ENCODE results near the gene FAM234B. TPM values are rescaled to one million over a fixed set of nuclear protein-coding genes. Genes with fewer than 3 reads are reported as not detected.

FAM234B gene
- total RNA-seq, 1 experiment from 2014 or later: 5.5 TPM

DNA sequence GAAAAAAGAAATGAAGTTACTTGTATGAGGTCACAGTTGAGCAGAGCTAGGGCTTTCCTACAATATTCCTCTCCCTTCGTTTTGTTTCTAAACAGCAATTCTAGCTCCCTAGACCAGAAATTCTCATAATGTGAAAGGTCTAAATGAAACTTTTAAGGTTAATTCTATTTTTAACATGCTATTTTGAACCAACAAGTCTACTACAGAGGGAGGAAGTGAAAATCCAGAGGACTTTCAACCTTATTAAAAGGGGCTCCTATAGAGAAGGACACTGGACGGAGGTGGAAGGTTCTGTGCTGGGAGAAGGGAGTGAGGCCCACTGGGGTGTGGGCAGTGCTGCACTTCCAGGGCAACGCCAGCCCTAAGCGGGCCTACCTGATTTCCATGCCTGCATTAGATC, 45.9 kb downstream of the FAM234B start:
- no peak for DNase-seq (ENCODE audit: low read depth)

DNA sequence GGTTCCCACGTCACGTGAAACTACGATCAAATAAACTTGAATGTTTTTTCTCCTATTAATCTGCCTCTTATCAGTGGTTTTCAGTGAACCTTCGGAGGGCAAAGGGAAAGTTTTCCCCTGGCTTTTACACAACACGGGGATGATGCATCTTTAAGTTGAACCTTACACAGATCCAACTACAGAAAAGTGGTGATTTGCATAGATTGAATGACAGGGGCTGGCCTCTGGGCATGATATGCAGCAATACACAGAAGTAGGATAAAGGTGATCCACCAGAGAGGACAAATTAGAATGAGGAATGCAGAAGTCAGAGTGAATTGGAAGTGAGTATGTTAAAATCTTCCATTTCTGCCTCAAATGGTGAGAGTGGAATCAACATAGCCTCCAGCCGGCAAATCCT, 47.7 kb downstream of the FAM234B start:
- no peak for DNase-seq (ENCODE audit: low read depth)

DNA sequence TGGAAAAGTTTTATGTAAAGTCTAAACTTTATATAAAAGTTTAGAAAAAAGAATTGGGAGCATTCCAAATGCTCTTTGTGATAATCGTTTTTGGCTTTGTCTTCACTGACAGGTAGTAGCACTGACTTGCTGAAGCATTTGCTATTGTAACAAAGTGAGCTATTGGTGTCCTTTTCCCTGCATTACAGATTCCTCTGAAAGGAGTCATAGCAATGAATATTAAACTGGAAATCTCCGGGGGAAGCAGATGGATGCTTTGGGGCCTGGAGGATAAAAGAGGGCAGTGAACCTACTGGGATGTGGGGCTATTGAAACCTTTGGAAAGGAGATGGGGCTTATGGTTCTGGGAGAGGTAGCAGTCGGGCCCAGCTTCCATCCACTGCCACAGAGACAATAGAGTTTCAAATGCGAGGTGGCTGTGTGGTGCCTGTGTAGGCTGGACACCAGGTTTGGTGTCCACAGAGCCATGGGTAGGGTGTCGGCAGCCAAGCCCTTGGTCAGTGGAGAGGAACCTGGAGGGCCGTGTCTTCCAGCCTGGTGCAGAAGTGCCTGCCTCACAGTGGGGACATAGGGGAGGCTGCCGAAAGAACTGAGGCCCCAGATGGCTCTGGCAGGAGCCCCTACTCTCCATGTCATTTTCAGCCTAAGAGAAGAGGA, 49.1 kb downstream of the FAM234B start:
- peak; percentile 57 for DNase-seq (ENCODE audit: low read depth)

DNA sequence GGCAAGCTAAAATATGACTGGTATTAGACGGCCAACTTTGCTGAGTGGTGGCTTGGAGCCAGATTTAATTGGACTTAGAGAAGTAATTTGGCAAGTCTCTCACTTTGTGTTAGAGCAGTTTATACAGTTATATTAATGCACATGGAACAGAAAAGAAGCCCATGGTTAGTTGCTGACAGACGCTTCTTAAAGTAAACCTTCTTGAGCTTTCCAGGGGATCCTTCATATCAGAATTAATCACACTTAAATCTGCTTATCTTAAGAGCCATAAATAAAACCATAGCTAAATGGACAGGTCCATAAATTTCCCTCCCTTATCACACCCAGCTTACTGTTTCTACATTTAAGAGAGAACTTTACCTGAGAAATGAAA, 49.7 kb downstream of the FAM234B start:
- no peak for DNase-seq (ENCODE audit: low read depth)

DNA sequence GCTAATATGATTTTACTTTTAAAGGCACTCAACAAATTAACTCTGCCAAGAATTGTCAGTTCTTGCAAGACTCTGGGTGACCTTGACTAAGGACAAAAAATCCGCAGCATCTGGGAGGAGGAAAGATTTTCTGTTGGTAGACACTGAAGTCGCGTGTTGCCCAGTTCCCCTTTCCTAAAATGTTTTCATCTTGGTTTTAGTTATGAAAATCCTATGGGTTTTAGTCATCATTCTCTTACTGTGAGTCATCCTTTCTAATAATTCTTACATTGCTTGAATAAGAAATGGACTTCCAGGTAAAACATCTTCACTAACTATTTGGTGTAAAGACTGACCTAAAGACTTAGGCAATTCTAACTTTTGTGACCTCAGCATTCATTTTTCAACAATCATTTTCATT, 50.2 kb downstream of the FAM234B start:
- peak; percentile 54 for DNase-seq (ENCODE audit: low read depth)

DNA sequence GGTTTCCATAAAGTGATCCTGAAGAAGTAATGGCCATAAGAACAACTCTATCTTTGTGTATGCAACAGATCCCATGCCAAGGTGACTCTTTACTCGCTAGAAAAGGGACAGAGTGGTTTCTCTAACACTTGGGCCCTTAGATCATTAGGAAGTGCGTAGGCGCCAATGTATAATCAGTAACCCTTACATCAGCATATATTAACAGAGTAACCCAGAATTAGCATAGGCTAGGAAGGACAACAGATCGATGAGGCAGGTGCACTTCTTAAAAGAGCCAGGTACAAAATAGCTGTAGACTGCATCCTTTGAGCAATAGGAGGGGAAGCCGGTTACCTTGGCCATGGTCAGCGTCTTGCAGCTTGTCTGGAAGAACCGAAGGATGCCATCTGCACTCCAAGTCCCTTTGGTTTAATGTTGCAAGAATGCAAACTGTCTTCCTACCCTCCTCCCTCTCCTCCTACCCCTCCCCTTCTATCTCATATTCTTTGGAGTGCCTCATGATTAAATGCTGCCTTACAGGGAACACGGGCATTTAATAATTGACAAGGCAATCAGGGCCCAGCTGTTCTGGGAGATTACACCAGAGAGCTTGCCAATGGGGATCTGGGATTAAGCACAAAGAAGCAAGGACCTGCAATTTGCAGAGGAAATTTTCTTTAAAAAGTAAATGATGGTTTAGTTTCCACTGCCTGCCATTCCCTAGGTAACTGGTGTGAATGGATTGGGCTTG, 51.2 kb downstream of the FAM234B start:
- no peak for DNase-seq (ENCODE audit: low read depth)

DNA sequence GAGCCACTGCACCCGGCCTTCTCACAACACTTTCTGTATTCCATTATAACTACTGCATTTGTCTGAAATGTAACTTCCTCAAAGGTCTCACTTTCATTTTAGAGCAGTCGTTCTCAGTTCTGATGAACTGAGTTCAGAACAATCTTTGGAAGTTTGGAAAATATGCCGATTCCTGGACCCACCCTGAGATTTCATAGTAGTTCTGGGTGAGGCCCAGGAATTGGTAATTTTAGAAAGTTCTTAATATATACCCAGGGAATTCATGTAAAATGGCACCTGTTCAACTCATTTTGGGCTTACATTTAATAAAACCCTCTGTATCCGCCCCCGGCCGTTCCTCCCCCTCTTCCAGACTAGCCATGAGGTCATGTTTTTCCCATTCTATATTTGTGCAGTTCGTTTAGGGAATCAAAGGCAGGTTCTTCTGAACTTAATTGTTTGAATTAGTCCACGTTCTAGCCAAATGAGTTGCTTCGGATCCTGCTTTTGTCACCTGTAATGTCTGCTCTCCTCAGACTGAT, 53.4 kb downstream of the FAM234B start:
- peak; percentile 47 for DNase-seq (ENCODE audit: low read depth)

DNA sequence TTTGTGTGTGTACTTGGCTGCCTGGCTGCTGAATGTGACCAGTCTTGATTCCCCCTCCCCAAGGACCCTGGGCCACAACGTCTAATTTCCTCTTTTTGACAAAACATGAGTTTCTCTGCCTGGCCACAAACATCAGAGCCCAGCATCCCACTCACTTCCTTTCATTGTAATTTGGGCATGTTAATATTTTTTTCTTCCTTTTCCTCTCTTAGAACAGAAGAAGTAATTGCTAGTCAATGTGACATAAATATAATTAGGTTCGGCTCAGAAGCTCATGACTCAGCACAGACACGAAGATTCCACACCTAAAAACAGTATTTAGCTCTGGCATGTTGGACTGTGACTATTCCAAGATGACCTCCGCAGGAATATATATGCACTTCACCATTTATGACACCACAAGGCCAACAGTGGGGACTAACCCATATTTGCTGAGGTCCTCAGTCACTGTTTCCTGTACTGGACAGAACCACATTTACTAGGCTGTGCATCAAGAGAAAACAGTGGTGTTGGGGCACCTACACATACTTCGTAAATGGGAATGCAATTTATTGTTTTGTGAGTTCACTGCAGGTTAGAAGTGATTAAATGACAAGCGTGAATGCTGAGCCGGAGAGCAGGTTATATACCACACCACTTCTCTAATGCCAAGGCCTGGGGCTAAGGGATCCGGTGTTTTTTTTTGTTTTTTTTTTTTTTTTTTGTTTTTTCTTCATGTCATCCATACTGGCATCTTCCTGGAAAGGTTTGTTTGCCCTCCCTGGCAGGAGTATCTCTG, 55.1 kb downstream of the FAM234B start:
- DNase-seq (ENCODE audit: low read depth): peak; percentile 36

DNA sequence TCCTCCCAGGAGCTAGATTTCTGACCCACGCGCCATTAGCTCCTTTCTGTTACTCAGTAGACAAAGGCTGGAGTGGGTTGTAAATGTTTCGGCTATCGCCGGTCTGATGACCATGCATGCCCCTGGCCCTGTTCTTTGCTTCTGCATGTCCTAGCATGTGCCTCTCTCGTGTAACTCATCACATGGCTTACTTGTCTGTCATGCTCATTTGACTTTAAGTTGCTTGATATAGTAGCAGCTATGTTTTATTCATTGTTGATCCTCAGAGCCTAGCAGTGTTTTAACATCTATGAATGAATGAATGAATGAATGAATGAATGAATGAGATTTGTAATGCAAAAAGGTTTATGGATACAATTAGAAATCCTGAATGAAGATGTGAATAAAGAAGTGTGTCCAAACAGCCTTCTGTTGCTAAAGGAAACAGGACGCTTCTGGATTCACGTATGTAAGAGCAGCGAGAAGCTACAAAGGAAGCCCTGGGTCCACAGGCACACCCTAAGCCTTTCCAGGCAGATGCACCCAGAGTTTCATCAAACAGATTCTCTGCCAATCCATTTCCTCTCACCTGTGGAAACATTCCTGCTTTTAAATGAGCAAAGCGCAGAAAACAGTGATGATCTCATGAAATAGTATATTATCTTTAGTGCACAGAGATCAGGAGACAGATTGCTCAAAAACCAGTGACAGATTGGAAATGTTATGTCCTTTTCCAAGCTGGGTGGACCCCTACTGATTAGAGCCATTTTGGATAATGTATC, 55.8 kb downstream of the FAM234B start:
- DNase-seq (ENCODE audit: low read depth): peak; percentile 25

DNA sequence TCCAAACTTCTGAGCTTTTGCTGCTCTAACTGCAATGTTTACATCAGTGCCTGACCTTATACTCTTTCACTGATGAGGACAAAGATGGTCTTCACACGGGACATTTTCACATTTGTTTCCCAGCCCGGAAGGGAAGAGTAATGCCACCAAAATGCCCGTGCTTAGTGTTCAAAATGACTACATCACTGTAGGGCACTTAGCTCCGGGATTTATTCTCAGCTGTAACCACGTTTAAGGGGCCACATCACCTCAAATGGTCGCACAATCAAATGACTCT, 56.4 kb downstream of the FAM234B start:
- DNase-seq (ENCODE audit: low read depth): no peak

DNA sequence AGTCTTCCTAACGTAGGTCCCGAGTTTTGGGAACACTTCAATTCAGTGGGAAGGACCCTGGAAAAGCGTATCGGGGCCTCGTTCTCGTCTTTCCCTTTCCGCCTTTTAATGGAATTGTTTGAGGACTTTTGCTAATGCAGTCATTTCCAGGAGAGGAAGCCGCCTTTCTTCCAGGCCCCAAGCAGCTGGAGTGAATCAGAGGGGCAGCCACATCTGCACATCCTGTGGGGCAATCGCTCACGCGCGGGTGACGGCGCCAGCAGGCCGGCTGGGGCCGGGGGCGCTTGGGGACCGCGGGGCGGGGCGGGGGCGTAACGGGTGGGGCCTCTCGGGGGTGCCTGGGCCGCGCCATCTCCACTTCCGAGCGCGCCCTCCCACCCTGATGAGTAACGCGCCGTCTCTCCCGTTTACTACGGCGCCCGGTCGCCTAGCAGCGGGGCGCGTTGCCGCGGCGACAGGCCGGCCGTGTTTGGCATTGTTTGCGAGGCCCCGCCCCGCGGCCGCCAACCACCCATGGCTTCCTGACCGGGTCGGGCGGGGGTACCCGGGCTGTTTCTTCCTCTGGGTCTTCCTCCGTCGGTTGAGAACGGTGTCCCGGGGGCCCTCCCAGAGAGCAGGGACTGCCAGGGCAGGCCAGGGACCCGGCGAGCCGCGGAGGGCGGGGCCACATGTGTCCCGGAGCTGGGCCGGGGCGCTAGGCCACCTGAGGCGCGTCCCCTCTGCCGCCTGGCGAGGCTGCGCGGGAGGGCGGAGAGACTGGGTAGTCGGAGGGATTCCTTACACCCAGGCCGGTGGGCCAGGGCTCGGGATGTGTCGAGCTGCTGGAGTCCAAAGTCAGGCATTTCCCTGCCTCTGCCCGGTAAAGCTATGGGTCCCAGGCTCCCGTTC, 56.9 kb downstream of the FAM234B start:
- peak; percentile 98 for DNase-seq (ENCODE audit: low read depth)

DNA sequence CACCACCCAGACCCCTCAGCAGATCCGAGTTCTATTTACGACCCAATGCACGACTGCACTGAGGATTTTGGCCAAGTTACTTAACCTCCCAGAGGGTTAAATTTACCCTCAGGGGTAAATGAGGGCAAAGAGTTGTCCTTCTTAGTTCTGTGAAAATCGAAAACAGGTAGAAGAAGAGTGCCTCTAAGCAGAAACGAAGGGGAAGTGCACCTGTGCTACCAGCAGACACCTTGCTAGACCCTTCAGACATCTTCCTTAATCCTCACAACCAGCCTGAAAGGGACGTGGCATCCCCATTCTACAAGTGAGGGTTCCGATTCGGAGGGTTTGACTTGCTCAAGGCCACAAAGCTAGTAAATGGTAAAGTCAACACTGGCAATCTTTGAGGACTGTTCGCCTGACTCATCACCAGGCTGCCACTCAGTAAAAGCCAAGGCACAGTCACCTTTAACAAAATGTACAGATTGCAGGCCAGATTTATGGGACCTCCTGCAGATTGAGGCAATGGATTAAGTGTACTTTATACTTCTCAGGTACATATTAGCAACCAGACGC, 57.7 kb downstream of the FAM234B start:
- peak; percentile 88 for DNase-seq (ENCODE audit: low read depth)

DNA sequence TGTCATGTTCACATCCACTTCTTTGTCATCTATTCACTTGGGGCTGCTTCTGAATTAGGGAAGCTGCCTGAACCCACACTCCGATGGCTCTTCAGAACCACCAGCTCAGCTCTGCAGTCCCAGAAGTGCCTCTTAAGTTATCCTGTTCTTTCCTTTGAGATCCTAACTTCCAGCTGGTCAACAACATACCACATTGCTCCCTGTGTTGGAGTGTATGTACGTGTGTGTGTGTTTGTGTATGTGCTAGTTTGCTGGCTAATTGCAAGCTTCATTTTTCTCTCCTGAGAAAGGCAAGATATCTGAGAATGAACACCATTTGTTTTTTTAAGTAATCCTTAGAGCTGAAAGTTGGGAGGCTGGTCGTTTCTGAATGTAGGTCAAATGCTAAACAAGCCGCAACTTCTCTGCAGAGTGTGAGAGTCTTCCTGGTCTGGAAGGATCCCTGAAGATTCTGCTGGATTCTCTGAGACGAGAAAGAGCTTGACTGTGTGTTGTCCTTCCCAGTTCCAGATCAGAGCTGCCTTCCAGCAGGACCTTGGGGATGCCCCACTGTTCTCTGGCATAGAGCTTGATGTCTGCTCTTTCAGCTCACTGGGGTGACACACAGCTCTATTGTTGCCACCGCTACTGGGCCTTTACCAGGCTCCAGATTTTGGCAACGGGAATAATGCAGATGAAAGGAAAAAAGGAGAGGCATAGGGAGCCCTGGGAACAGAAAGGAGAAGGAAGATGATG, 58.4 kb downstream of the FAM234B start:
- DNase-seq (ENCODE audit: low read depth): no peak

DNA sequence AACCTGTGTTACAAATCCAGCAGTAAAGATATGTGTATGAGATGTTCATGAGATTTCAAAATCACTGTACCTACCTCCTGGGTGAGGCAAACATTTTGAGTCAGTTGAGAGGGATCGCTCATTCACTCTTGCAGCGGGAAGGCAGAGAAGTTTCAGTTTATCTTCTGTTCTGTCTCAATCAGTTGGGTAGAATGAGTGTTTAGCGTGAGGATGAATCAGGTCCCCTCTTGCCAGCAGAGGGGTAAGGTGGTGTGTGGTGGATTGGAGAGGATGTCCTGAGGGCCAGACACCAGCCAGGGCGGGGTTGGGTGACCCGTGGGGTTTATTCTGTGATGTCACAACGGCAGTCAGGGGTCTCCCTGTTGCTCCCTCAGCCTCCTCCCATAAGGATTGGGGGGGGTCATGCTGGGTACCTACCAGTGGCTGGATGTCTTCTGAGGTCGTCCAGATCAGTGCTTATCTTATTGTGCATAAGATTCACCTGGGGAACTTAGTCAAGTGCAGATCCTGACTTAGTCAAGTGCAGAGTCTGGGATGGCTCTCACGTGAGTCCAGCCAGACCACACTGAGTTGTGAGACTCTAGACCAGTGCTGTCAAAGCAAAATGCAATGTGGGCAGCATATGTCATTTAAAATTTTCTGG, 59.3 kb downstream of the FAM234B start, which contains the start of gene GSG1:
Gene GSG1, minus strand, starts transcription at position 277 of the 643 bp plus-strand sequence. Its CDS starts 155 bp downstream, at position 122.
- no peak for DNase-seq (ENCODE audit: low read depth)

DNA sequence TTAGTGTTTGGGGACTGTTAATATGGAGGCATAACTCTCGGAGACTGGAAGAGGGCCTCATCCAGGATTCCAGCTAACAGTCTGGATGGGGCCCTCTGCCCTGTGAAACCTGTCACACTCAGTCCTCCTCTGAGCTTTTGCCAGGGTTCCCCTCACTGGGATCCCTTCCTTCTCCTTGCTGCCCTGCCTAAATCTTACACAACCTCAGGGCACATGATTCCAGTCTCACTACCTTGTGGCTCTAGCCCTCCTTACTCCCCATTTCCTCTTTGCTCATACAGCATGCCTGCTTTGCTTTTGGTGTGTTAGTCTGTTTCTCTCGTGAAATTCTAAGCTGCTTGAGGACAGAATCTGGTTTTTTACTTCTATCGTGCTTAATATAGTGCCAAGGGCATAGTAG, 60.2 kb downstream of the FAM234B start:
- no peak for DNase-seq (ENCODE audit: low read depth)

DNA sequence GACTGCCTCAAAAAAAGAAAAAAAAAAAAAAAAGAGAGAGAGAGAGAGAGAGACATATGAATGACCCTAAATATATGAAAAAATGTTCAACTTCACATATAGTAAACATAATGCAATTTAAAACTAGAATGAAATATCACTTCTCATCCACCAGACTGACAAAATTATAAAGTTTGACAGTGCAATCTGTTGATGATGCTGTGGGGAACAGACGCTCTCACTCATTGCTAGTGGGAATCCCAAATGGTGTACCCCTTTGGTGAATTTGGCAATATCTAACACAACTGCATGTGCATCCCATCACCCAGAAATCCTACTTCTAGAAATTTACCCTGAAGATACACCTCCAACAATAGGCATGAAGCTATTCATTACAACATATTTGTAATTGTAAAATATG, 61.6 kb downstream of the FAM234B start:
- no peak for DNase-seq (ENCODE audit: low read depth)

DNA sequence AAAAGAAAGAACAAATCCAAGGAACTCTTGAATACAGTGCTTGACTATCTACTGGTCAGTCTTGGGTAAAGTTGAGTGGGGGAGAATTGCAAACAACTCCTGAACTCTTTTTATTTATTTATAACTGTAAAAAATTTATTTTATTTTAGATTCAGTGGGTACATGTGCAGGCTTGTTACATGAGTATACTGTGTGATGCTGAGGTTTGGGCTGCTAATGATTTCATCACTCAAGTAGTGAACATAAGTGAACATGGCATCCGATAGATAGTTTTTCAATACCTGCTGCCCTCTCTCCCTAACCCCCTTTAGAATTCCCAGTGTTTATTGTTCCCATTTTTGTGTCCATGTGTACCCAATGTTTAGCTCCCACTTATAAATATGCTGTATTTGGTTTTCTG, 62.5 kb downstream of the FAM234B start:
- no peak for DNase-seq (ENCODE audit: low read depth)

DNA sequence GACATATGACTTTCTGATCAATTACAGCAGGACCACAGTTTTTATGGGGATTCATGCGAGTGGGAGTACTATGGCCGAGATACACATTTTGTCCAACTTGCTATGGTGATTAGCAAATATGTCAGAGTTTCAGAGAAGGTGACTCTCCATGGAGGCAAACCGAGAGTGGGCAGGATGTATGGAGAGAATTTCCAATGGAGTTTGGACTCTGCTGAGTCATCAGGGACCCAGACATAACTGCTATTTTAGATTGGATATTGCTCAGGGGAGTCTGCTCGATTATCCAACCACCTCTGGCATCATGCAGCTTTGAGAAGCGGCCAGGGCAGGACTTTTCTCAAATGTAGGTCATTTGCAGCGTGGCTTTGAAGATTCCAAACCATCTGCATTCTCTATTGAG, 68.8 kb downstream of the FAM234B start:
- DNase-seq (ENCODE audit: low read depth): no peak

DNA sequence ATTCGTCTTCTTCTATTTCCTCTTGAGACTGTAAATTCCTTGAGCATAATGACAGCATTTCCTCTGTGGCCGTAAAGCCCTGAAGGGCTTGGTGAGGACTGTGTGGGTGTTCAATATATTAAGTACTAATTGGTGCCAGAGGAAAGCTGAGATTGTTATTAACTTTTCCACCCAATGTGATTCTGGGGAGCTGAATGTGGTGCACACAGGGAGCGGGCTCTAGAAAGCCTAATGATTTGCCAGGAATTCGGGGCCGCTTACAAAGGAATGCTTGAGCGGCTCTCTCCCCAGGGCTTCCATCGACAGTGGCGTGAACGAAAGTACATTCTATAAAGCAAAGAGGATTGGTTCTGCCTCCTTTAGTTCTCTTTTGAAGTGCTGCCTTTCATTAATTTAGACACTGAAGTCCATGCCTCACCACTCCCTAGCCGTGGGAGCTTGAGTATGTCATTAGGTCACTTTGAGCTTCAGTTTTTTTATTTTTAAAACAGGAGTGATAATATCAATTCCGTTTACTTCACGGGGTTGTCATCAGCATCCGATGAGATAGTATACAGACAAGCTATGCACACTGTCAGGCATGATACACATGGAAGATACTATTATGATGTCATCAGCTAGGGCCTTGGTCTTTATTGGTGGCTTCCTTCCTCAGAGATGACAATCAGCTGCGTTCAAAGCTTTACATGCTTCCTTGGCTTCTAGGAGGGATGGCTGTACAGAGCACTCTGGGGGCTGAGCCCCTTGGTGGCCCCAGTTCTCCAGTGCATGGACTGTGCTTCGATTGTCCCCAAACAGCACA, 70.3 kb downstream of the FAM234B start:
- DNase-seq (ENCODE audit: low read depth): no peak

Data from Daoy (cell line).